Measurements from ENCODE around the gene LRP1.

- TF ChIP-seq CTCF (IDR thresholded peaks at IDR 0.05) = no peak
- TF ChIP-seq POLR2A (IDR thresholded peaks at IDR 0.05) = no peak
- no peak for TF ChIP-seq POLR2AphosphoS5 (IDR thresholded peaks at IDR 0.05; ENCODE audit: insufficient read depth in 1 of 2, low read depth in 1 of 2)
These were observed 42.2 kb upstream of the LRP1 start for GRCh38 chr12:57085999-57086492.

All from vagina (tissue), 2 donors.